ENCODE measurements around the gene ABHD16A. TPM values are rescaled to one million over a fixed set of nuclear protein-coding genes. Genes with fewer than 3 reads are reported as not detected.

The ABHD16A gene
- total RNA-seq = 10 to 100 TPM; 41.8 to 62.8 (median 57.4) TPM

GRCh38 chr6:31702819-31703716, at the start of gene ABHD16A:
TSS of gene ABHD16A (minus strand) at chr6:31703324. CDS start at chr6:31703281, 43 bp downstream.
- TF ChIP-seq, protein P1, sequence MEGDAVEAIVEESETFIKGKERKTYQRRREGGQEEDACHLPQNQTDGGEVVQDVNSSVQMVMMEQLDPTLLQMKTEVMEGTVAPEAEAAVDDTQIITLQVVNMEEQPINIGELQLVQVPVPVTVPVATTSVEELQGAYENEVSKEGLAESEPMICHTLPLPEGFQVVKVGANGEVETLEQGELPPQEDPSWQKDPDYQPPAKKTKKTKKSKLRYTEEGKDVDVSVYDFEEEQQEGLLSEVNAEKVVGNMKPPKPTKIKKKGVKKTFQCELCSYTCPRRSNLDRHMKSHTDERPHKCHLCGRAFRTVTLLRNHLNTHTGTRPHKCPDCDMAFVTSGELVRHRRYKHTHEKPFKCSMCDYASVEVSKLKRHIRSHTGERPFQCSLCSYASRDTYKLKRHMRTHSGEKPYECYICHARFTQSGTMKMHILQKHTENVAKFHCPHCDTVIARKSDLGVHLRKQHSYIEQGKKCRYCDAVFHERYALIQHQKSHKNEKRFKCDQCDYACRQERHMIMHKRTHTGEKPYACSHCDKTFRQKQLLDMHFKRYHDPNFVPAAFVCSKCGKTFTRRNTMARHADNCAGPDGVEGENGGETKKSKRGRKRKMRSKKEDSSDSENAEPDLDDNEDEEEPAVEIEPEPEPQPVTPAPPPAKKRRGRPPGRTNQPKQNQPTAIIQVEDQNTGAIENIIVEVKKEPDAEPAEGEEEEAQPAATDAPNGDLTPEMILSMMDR (IDR thresholded peaks at IDR 0.05) = no peak
- DNase-seq (ENCODE audit: low spot score) (peak; percentile 96), ATAC-seq (ENCODE audit: low FRiP score) (peak; percentile 97)

GRCh38 chr6:31752739-31753319, 49.7 kb upstream of the ABHD16A start:
- no peak for ATAC-seq (ENCODE audit: low FRiP score)
- TF ChIP-seq, protein P1 (IDR thresholded peaks at IDR 0.05) = no peak
- no peak for DNase-seq (ENCODE audit: low spot score)

DNA sequence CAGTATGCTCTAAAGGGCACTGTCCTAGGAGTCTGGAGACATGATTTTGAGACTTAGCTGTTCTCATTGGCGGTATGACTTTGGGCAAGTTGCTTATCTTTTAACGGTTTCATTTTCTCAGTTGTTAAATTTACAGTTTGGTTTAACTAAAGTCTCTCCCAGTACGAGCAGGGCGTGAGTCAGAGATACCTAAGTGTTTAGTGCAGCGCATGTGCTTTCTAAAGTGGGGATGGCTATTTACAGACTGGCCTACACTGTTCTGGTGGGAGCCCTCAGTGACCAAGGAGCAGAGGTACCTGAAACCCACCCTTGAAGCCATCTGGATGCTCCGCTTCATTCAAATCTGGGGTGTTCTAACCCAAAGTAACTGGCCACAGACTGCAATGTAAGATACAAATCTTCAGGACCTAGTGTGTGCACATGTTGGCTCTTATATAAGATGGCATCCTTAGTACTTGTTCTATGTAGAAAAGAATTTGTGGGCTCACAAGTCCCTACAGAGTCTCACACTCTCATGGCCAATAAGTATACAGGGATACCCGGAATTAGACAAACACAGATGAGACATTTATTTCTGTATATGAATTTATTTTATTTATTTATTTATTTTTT, 47.4 kb upstream of the ABHD16A start:
- TF ChIP-seq, protein P1 (IDR thresholded peaks at IDR 0.05) = no peak
- ATAC-seq (ENCODE audit: low FRiP score) = no peak

GRCh38 chr6:31749301-31750036, 46.3 kb upstream of the ABHD16A start:
- DNase-seq (ENCODE audit: low spot score) (no peak), ATAC-seq (ENCODE audit: low FRiP score) (no peak)
- TF ChIP-seq, protein P1 (IDR thresholded peaks at IDR 0.05) = no peak

More for the DNA sequence above, 47.4 kb upstream of the ABHD16A start:
- no peak for DNase-seq (ENCODE audit: low spot score)

GRCh38 chr6:31744422-31744821, 41.3 kb upstream of the ABHD16A start:
- TF ChIP-seq, protein P1 (IDR thresholded peaks at IDR 0.05) = no peak
- DNase-seq (ENCODE audit: low spot score) (no peak), ATAC-seq (ENCODE audit: low FRiP score) (no peak)

DNA sequence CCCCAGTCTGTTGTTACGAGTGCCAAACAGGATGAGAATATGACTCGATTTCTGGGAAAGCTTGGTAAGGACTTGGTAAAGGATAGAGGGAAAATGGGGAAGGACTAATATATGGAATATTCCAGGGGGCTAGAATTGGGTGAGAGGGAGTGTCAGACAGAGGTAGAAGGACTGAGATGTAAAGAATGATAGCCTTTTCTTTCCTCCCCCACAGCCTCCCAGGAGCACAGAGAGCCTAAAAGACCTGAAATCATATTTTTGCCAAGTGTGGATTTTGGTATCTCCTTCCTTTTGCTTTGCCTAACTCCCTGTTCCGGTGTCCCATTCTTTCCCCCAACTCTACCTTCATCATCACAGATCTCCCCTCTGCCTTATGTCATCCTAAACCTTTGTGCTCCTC, 39.8 kb upstream of the ABHD16A start:
- ATAC-seq (ENCODE audit: low FRiP score) (no peak), DNase-seq (ENCODE audit: low spot score) (no peak)
- TF ChIP-seq, protein P1 (IDR thresholded peaks at IDR 0.05) = no peak
